Measurements from ENCODE around the gene TMOD2.

Gene TMOD2

GRCh38 chr15:51828621-51829375, 77.4 kb downstream of the TMOD2 start:
- no peak for DNase-seq

- peak; percentile 62 to 66 for DNase-seq
These were observed 78.2 kb downstream of the TMOD2 start, which contains the start of gene TMOD3 for GRCh38 chr15:51829376-51830275. Gene TMOD3 (plus strand): TSS chr15:51829653. CDS start chr15:51862885, 33,232 bp downstream.

DNA sequence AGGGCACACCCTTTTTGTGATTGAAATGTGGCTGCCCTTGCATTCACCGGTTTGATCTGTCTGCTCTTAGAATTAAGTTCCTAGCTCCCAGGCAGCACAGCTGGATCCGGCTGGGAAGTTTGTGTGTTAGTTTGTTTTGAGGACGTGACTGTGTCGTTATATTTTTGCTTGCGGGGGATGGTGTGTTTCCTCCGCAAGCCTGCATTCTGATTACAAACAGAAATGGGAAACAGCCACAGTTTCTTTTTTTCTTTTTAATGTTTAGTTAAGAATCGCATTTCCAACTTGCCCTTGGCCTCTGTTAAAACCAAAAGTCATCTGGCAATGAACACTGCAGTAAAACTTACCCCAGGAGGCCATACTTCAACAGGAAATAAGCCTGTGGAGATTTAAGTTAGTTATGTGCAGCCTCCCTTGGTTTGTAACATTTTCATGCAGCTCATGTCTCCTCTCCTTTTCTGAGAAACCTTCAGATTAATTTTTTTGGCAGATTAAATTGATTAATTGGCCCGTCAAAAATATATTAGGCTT, 78.9 kb downstream of the TMOD2 start:
- DNase-seq = peak; percentile 11 to 15

GRCh38 chr15:51833772-51834171, 82.4 kb downstream of the TMOD2 start:
- DNase-seq = no peak

GRCh38 chr15:51837792-51838251, 86.4 kb downstream of the TMOD2 start:
- DNase-seq = peak; percentile 24 to 25

- no peak for DNase-seq
These were observed 86.9 kb downstream of the TMOD2 start for GRCh38 chr15:51838270-51838669.

- DNase-seq = no peak
These were observed 89.3 kb downstream of the TMOD2 start for GRCh38 chr15:51840692-51841091.

DNA sequence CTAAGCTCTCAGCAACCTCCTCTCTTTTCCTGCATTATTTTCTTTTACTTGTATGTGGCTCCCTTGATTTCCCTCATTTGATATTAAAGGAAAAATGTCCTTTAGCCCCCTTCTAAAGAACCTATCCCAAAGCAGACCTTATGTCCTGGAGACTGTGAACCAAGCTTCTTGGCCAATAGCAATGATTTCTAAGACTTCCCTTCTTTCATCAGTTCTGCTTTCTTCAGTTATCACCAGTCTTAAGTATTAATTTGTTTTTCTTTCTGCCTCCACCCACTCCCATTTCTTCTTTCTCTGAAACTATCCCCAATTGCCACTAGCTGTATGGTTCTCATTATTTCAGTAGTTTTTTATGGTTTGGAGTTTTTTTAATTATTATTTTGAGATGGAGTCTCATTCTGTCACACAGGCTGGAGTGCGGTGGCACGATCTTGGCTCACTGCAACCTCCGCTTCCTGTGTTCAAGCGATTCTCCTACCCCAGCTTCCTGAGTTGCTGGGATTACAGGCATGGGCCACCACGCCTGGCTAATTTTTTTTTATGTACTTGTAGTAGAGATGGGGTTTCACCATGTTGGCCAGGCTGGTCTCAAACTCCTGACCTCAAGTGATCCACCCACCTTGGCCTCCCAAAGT, 90.1 kb downstream of the TMOD2 start:
- DNase-seq = no peak

GRCh38 chr15:51842265-51842664, 90.9 kb downstream of the TMOD2 start:
- DNase-seq = no peak

- DNase-seq = no peak
These were observed 91.7 kb downstream of the TMOD2 start for GRCh38 chr15:51842852-51843737.

DNA sequence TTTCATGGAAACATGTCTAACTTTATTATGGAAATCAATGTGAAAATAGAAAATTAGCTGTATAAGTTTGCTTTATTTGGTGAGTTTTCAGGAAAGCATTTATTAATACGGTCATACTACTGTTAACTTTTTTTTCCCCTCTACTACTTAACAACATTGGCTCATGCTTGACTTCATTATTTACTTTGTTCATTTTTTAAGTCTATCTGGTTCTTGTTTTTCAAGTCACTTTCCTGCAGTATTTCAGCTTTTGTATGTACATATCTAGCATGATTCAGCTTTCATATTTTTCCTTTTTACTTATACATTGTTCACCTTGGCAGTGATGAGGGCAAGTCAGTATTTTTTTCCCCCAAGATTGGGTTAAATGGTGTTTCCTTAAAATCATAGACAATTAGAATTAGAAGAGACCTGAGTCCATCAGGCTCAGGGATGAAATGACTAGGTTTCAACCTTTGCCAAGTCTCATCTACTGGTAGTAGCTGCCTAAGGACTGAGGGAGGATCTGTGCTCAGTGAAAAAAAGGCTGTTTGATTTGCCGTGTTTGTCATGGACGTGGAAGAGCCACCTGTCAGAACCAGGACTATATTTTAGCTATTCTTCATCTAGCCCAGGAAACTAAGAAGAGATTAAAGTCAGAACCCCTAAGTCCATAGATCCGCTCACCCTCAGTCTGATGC, 93.5 kb downstream of the TMOD2 start:
- no peak for DNase-seq

DNA sequence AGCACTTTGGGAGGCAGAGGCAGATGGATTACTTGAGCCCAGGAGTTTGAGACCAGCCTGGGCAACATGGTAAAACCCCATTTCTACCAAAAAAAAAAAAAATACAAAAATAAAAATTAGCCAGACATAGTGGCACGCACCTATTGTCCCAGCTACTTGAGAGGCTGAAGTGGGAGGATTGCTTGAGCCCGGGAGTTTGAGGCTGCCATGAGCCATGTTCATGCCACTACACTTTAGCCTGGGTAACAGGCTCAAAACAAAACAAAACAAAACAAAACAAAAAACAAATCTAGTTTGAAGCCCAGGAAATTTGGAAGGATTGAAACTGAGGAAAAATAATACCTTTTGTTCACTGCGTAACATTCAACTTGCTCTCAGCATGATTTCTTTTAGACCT, 94.7 kb downstream of the TMOD2 start:
- DNase-seq = no peak

DNA sequence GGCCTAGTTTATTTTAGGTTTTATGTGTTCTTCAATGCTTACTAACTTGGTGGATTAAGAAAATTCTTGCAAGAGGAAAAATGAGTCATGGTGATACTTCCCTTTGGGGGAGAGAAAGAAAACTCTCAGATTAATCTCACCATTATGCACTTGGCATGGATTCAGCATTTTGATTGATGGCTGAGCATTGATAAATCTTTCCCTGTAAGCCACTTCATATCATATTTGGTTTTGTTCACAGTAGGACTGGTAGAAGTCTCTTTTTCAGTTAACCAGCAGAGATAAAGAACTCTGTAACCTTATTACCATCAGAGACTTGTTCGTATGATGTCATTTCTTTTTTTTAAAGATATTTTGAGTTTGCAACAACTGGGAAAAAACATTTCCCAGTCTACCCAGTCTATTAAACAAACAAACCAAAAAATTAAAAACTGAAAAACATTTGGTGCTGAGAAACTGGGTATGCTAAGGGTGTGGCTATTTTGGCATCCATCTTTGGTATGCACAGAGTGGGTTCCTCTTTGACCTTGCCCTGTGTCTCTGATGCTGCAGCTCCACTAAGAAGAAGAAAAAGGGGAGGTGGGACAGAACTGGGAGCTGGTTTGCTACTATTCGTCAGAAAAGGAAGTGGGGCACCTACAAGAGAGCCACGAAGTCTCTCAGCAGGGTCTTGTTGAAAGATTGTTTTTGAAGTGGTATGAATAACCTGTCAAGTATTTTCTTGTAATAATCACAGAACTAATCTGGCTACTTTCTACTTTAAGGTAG, 95.2 kb downstream of the TMOD2 start:
- DNase-seq = peak; percentile 37 to 49

- no peak for DNase-seq
These were observed 97.4 kb downstream of the TMOD2 start for GRCh38 chr15:51848811-51849210.

- no peak for DNase-seq
These were observed 98.5 kb downstream of the TMOD2 start for GRCh38 chr15:51849860-51850259.

DNA sequence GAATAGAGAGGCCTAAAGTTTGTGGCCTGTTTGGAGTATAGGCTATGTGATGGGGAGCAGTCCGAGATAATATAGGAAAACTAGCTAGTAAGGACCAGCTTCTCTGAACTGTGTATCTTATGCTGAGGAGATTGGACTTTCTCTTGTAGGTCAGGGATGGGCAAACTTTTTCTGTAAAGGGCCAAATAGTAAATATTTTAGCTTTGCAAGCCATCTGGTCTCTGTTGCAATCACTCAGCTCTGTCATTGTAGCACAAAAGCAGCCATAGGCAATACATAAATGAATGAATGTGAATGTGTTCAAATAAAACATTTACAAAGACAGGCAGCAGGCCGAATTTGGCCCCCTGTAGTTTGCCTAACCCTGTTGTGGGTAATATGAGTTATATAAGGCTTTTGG, 102.6 kb downstream of the TMOD2 start:
- DNase-seq = no peak

- DNase-seq = no peak
These were observed 104.2 kb downstream of the TMOD2 start for GRCh38 chr15:51855612-51856011.

DNA sequence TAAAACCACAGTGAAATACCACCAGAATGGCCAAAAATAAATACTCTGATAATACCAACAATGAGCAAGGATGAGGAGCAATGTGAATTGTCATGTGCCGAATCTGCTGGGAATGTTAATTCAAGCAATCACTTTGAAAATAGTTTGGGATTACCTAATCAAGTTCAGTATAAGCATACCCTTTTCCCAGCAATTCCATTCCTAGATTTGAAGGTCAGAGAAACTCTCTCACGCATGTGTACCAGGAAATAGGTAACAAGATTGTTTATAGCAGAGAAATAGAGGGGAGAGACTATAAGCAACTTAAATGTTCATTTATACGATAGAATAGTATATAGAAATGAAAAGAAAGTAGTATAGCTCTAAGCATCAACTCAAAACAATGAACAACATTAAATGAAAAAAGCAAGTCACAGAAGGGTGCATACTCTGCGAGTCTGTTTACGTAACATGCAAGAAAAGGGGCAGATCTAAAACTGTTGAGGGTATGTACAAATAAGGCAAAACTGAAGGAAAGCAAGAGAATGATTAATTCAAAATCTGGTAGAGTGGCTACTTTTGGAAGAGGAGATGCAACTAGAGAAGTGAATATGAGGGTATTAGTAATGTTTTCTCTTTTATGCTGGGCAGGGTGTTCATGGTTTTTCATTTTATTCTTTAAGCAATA, 105.5 kb downstream of the TMOD2 start:
- DNase-seq = no peak

GRCh38 chr15:51861557-51862359, 110.4 kb downstream of the TMOD2 start:
- no peak for DNase-seq
